Stimulated activated CD8-positive, alpha-beta memory T cell treated with anti-CD3 and anti-CD28 coated beads, Interleukin-2, amount 100 ng/mL, for 1 hour (primary cell): ENCODE results near the gene EVA1B.

Experiments
- DNase-seq, 2 donors: peaks; one replicate each; pipeline ENCODE4 v3.0.0-alpha.2; 2020; ENCODE audit warnings: low read depth in 2 of 2

The EVA1B gene

GRCh38 chr1:36279110-36279788 lies 44.2 kb downstream of the EVA1B start:
- no peak for DNase-seq

- no peak for DNase-seq
These were observed 46.8 kb downstream of the EVA1B start for GRCh38 chr1:36276688-36277087.

GRCh38 chr1:36274201-36274600 lies 49.2 kb downstream of the EVA1B start:
- DNase-seq: no peak

- DNase-seq: no peak
These were observed 50.4 kb downstream of the EVA1B start for GRCh38 chr1:36273024-36273423.
